ENCODE results near the gene SPEN.
A peak's percentile ranks its signal among the peaks of the same experiment; 100 is the strongest.
"Not testable (repeated sequence)": the region's sequence is repeated elsewhere in the genome, so short reads cannot be mapped to it uniquely, and the experiment has no call there.

Gene SPEN

GRCh38 chr1:15886611-15887167 lies 39.2 kb downstream of the SPEN start:
- Histone ChIP-seq H3K36me3 (ENCODE audit: control insufficient read depth in 1 of 2, insufficient read depth in 2 of 2, low read length in 2 of 2) (peaks cover 3 to 4% of the 10 kb centered on the region in 2 donors), H3K4me1 (ENCODE audit: control insufficient read depth in 1 of 2, insufficient read depth in 2 of 2, low read length in 2 of 2) (peaks cover 18 to 32% of the 10 kb centered on the region in 2 donors)

DNA sequence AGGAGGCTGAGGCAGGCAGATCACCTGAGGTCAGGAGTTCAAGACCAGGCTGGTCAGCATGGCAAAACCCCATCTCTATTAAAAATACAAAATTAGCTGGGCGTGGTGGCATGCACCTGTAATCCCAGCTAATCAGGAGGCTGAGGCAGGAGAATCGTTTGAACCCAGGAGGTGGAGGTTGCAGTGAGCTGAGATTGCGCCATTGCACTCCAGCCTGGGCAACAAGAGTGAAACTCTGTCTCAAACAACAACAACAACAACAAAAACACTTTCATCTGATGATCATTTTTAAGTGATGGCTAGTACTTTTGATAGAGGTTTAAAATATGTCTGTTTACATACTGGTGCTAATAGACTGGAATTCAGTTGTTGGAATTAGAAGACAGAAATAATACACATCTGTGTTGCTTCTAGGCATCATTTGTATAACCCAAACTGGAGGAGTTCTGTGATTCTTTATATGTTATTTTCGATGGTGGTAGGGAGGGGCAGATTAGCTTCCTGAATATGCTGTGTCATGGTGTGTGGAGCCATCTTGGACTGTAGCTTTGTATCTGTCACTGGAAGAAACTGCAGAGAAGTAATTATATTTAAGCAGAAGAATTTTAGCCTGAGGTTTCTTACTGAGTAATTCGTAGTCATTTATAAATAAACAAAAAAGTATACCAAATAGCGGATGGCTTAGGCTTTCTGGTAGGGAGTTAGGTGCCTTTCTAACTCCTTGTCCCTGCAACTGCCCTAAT lies 45.5 kb downstream of the SPEN start:
- not testable (repeated sequence) for H3K27ac ChIP-seq (ENCODE audit: low read length); H3K9me3 ChIP-seq (ENCODE audit: control insufficient read depth in 1 of 2, low read length in 2 of 2)

More at GRCh38 chr1:15886611-15887167, 39.2 kb downstream of the SPEN start:
- peak overlapping the region; percentile 58 to 73 for H3K4me3 ChIP-seq (ENCODE audit: low read depth in 1 of 2, low read length in 2 of 2)
- H3K27ac ChIP-seq (ENCODE audit: low read length), result peak overlapping the region; percentile 98
- no peaks in the 10 kb centered on the region for H3K27me3 ChIP-seq (ENCODE audit: low read depth, low read length)
- H3K9me3 ChIP-seq (ENCODE audit: control insufficient read depth in 1 of 2, low read length in 2 of 2), result no peaks in the 10 kb centered on the region

GRCh38 chr1:15895233-15895632 lies 47.7 kb downstream of the SPEN start:
- no peaks in the 10 kb centered on the region for H3K36me3 ChIP-seq (ENCODE audit: control insufficient read depth in 1 of 2, insufficient read depth in 2 of 2, low read length in 2 of 2)
- H3K4me1 ChIP-seq (ENCODE audit: control insufficient read depth in 1 of 2, insufficient read depth in 2 of 2, low read length in 2 of 2), result peaks cover 4 to 27% of the 10 kb centered on the region in 2 donors
- H3K9me3 ChIP-seq (ENCODE audit: control insufficient read depth in 1 of 2, low read length in 2 of 2), result no peaks in the 10 kb centered on the region
- no peak overlapping the region for H3K4me3 ChIP-seq (ENCODE audit: low read depth in 1 of 2, low read length in 2 of 2)
- H3K27me3 ChIP-seq (ENCODE audit: low read depth, low read length), result no peaks in the 10 kb centered on the region
- H3K27ac ChIP-seq (ENCODE audit: low read length), result no peak overlapping the region

More for the DNA sequence above, 45.5 kb downstream of the SPEN start:
- not testable (repeated sequence) for H3K4me3 ChIP-seq (ENCODE audit: low read depth in 1 of 2, low read length in 2 of 2); H3K27me3 ChIP-seq (ENCODE audit: low read depth, low read length); H3K36me3 ChIP-seq (ENCODE audit: control insufficient read depth in 1 of 2, insufficient read depth in 2 of 2, low read length in 2 of 2)
- H3K4me1 ChIP-seq (ENCODE audit: control insufficient read depth in 1 of 2, insufficient read depth in 2 of 2, low read length in 2 of 2), result peaks cover 4 to 27% of the 10 kb centered on the region in 2 donors

DNA sequence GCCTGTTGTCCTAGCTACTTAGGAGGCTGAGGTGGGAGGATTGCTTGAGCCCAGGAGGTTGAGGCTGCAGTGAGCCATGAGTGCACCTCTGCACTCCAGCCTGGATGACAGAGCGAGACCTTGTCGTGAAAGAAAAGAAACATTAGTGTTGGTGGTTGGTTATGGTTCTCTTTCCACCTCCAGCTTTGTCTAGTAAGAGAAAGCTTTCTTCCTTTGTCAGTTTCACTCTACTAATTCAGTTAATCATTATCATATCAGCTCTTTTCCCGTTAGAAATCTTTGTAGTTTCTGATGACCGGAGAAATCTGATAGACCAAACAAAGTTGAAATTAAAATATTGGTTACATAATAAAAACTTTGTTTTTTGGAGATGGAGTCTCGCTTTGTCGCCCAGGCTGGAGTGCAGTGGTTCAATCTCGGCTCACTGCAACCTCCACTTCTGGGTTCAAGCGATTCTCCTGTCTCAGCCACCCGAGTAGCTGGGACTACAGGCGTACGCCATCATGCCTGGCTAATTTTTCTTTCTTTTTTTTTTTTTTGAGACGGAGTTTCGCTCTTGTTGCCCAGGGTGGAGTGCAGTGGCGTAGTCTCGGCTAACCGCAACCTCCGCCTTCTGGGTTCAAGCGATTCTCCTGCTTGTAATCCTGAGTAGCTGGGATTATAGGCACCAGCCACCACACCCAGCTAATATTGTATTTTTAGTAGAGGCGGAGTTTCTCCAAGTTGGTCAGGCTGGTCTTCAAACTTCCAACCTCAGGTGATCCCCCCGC lies 49.5 kb downstream of the SPEN start:
- H3K27ac ChIP-seq (ENCODE audit: low read length); H3K27me3 ChIP-seq (ENCODE audit: low read depth, low read length); H3K36me3 ChIP-seq (ENCODE audit: control insufficient read depth in 1 of 2, insufficient read depth in 2 of 2, low read length in 2 of 2); H3K9me3 ChIP-seq (ENCODE audit: control insufficient read depth in 1 of 2, low read length in 2 of 2); H3K4me3 ChIP-seq (ENCODE audit: low read depth in 1 of 2, low read length in 2 of 2): not testable (repeated sequence)
- peaks cover 0 to 27% of the 10 kb centered on the region in 2 donors for H3K4me1 ChIP-seq (ENCODE audit: control insufficient read depth in 1 of 2, insufficient read depth in 2 of 2, low read length in 2 of 2)

- H3K27me3 ChIP-seq (ENCODE audit: low read depth, low read length), result no peaks in the 10 kb centered on the region
- no peaks in the 10 kb centered on the region for H3K36me3 ChIP-seq (ENCODE audit: control insufficient read depth in 1 of 2, insufficient read depth in 2 of 2, low read length in 2 of 2)
- H3K4me3 ChIP-seq (ENCODE audit: low read depth in 1 of 2, low read length in 2 of 2), result no peak overlapping the region
- peaks cover 0 to 12% of the 10 kb centered on the region in 2 donors for H3K4me1 ChIP-seq (ENCODE audit: control insufficient read depth in 1 of 2, insufficient read depth in 2 of 2, low read length in 2 of 2)
- H3K27ac ChIP-seq (ENCODE audit: low read length), result no peak overlapping the region
- H3K9me3 ChIP-seq (ENCODE audit: control insufficient read depth in 1 of 2, low read length in 2 of 2), result no peaks in the 10 kb centered on the region
Measured at GRCh38 chr1:15899266-15899665, 51.8 kb downstream of the SPEN start.

DNA sequence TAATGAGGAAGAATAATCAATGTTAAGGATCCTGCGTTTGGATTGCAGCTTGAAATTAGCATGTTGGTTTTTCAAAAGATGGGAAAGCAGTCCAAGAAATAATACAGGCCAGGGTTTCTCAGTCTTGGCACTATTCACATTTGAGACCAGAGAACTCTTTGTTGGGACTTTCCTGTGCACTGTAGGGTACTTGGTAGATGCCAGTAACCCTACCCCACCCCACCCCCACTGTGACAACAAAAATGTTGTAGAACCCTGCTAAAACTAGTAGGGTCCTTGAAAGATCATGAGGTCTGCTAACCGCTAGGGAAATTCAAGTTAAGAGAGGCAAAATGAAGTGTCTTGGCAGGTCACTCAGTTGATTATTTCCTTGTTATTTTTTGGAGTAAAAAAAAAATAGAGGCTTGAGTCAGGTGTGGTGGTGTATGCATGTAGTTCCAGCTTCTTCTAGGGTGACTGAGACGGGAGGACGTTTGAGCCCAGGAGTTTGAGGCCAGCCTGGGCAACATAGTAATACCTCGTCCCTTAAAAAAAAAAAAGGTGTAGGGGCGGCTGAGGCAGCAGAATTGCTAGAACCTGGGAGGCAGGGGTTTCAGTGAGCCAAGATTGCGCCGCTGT lies 53.3 kb downstream of the SPEN start:
- Histone ChIP-seq H3K27me3 (ENCODE audit: low read depth, low read length) (no peaks in the 10 kb centered on the region), H3K9me3 (ENCODE audit: control insufficient read depth in 1 of 2, low read length in 2 of 2) (no peaks in the 10 kb centered on the region), H3K27ac (ENCODE audit: low read length) (no peak overlapping the region), H3K4me3 (ENCODE audit: low read depth in 1 of 2, low read length in 2 of 2) (no peak overlapping the region), H3K36me3 (ENCODE audit: control insufficient read depth in 1 of 2, insufficient read depth in 2 of 2, low read length in 2 of 2) (no peaks in the 10 kb centered on the region), H3K4me1 (ENCODE audit: control insufficient read depth in 1 of 2, insufficient read depth in 2 of 2, low read length in 2 of 2) (peaks cover 0 to 7% of the 10 kb centered on the region in 2 donors)

GRCh38 chr1:15902882-15903281 lies 55.4 kb downstream of the SPEN start:
- Histone ChIP-seq H3K9me3 (ENCODE audit: control insufficient read depth in 1 of 2, low read length in 2 of 2) (no peaks in the 10 kb centered on the region), H3K36me3 (ENCODE audit: control insufficient read depth in 1 of 2, insufficient read depth in 2 of 2, low read length in 2 of 2) (no peaks in the 10 kb centered on the region), H3K4me1 (ENCODE audit: control insufficient read depth in 1 of 2, insufficient read depth in 2 of 2, low read length in 2 of 2) (peaks cover 0 to 7% of the 10 kb centered on the region in 2 donors), H3K27me3 (ENCODE audit: low read depth, low read length) (no peaks in the 10 kb centered on the region), H3K4me3 (ENCODE audit: low read depth in 1 of 2, low read length in 2 of 2) (no peak overlapping the region), H3K27ac (ENCODE audit: low read length) (no peak overlapping the region)

DNA sequence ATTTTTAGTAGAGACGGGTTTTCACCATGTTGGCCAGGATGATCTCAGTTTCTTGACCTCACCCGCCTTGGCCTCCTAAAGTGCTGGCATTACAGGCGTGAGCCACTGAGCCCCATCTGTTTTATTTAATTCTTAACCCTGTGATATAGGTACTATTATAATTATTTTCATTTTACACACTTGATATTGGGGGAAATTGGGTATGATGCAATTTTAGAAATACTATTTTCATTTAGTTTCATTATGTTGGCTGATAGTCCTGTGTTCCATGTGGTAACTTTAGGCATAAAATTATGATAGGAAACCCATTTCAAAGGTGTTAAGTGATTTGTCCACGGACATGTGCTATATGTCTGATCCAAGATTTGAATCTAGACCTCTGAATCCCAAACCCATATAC lies 61.1 kb downstream of the SPEN start:
- Histone ChIP-seq H3K27me3 (ENCODE audit: low read depth, low read length) (no peaks in the 10 kb centered on the region), H3K36me3 (ENCODE audit: control insufficient read depth in 1 of 2, insufficient read depth in 2 of 2, low read length in 2 of 2) (peaks cover 17 to 21% of the 10 kb centered on the region in 2 donors), H3K4me3 (ENCODE audit: low read depth in 1 of 2, low read length in 2 of 2) (no peak overlapping the region), H3K27ac (ENCODE audit: low read length) (no peak overlapping the region), H3K4me1 (ENCODE audit: control insufficient read depth in 1 of 2, insufficient read depth in 2 of 2, low read length in 2 of 2) (no peaks in the 10 kb centered on the region), H3K9me3 (ENCODE audit: control insufficient read depth in 1 of 2, low read length in 2 of 2) (no peaks in the 10 kb centered on the region)

GRCh38 chr1:15911141-15911540 lies 63.6 kb downstream of the SPEN start:
- Histone ChIP-seq H3K4me3 (ENCODE audit: low read depth in 1 of 2, low read length in 2 of 2) (no peak overlapping the region), H3K27me3 (ENCODE audit: low read depth, low read length) (no peaks in the 10 kb centered on the region), H3K36me3 (ENCODE audit: control insufficient read depth in 1 of 2, insufficient read depth in 2 of 2, low read length in 2 of 2) (peaks cover 23 to 26% of the 10 kb centered on the region in 2 donors), H3K9me3 (ENCODE audit: control insufficient read depth in 1 of 2, low read length in 2 of 2) (no peaks in the 10 kb centered on the region), H3K4me1 (ENCODE audit: control insufficient read depth in 1 of 2, insufficient read depth in 2 of 2, low read length in 2 of 2) (no peaks in the 10 kb centered on the region), H3K27ac (ENCODE audit: low read length) (no peak overlapping the region)

DNA sequence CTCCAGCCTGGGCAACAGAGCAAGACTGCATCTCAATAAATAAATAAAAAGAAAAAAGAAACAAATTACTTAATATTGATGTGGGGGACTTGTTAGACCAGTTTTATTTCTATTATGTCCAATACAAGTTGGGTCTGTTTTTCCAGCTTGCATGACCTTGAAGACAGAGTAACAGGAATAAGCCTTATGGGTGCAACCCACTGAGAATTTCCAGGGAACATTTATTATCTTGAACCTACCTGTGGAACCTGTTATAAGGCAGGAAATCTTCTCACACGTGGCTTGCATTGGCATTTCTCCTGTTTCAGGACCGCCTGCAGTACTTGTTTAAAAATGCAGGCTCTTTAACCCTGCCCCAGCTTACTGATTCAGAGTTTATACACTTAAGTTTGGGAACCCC lies 64.4 kb downstream of the SPEN start:
- peaks cover 0 to 3% of the 10 kb centered on the region in 2 donors for H3K4me1 ChIP-seq (ENCODE audit: control insufficient read depth in 1 of 2, insufficient read depth in 2 of 2, low read length in 2 of 2)
- no peak overlapping the region for H3K27ac ChIP-seq (ENCODE audit: low read length)
- peaks cover 23 to 31% of the 10 kb centered on the region in 2 donors for H3K36me3 ChIP-seq (ENCODE audit: control insufficient read depth in 1 of 2, insufficient read depth in 2 of 2, low read length in 2 of 2)
- no peaks in the 10 kb centered on the region for H3K9me3 ChIP-seq (ENCODE audit: control insufficient read depth in 1 of 2, low read length in 2 of 2)
- no peaks in the 10 kb centered on the region for H3K27me3 ChIP-seq (ENCODE audit: low read depth, low read length)
- H3K4me3 ChIP-seq (ENCODE audit: low read depth in 1 of 2, low read length in 2 of 2), result no peak overlapping the region

DNA sequence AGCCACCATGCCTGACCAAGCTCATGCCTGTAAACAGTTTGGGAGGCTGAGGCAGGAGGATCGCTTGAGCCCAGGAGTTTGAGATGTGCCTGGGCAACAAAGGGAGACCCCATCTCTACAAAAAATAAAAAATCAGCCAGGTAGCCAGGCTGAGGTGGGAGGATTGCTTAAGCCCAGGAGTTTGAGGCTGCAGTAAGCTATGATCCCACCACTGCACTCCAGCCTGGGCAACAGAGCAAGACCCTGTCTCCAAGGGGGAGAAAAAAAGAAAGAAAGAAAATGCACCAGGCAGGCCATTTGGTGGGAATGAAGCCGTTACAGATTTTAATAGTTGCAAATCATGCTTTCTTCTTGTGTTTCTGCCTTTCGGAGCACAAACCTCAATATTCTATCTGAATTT lies 66.1 kb downstream of the SPEN start:
- H3K36me3 ChIP-seq (ENCODE audit: control insufficient read depth in 1 of 2, insufficient read depth in 2 of 2, low read length in 2 of 2), result peaks cover 28 to 39% of the 10 kb centered on the region in 2 donors
- not testable (repeated sequence) for H3K27ac ChIP-seq (ENCODE audit: low read length); H3K9me3 ChIP-seq (ENCODE audit: control insufficient read depth in 1 of 2, low read length in 2 of 2); H3K4me1 ChIP-seq (ENCODE audit: control insufficient read depth in 1 of 2, insufficient read depth in 2 of 2, low read length in 2 of 2); H3K27me3 ChIP-seq (ENCODE audit: low read depth, low read length); H3K4me3 ChIP-seq (ENCODE audit: low read depth in 1 of 2, low read length in 2 of 2)
